ENCODE measurements around the gene TTYH2.

TTYH2 gene

GRCh38 chr17:74290340-74290739, 77.0 kb downstream of the TTYH2 start:
- DNase-seq (ENCODE audit: low spot score) = no peak

GRCh38 chr17:74292495-74292894, 79.1 kb downstream of the TTYH2 start:
- no peak for DNase-seq (ENCODE audit: low spot score)

DNA sequence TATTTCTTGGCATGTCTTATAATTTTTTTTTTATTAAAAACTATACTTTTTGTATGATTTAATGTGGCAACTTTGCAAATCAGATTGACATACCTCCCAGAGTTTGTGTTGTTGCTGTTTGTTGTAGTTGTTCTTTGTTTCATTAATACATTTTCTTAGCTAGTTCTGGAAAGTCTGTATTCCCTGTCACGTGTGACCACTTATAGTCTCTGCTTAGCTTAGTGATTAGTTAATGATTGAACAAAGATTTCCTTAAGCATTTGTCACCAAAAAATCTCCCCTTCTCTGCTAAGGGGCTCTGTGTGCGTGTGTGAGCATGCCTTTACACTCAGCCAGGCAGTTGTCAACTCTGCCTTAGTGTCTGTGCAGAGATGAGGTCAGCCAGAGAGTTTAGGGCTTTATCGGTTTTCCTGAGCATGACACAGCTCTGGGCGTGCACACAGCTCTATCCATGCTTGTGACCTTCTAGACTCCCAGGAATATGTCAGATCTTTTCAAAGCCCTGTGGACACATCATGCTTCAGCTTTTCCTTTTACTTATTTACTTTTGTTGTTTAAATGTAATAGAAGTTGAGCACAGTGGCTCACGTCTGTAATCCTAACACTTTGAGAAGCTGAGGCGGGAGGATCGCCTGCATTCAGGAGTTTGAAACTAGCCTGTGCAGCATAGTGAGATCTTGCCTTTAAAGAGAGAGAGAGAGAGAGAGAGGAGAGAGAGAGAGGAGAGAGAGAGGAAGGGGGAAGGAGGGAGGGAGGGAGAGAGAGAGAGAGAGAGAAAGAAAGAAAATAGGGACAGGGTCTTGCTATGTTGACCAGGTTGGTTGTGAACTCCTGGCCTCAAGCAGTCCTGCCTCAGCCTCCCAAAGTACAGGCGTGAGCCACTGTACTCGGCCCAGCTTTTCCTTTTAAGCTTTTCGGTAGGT, 82.5 kb downstream of the TTYH2 start:
- DNase-seq (ENCODE audit: low spot score) = peak; percentile 22

DNA sequence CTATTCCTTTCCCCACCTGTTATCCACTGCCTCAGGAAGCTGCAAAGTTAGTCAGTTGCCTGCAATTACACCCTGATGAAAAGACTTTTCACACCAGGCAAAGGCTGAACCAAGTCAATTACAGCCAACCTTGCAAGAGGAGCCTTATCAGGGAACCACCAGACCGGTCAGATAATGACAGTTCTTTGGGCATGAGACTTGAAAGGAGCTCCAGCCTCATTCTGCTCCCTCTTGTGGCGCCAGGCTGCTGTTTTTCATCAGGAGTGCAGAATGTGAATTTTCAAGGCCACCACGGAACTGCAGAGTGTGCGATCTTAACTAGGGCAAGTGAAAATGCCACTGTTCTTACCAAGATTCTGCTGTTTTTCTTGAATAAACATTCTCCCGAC, 83.2 kb downstream of the TTYH2 start:
- peak; percentile 57 for DNase-seq (ENCODE audit: low spot score)

- peak; percentile 78 for DNase-seq (ENCODE audit: low spot score)
Observed at GRCh38 chr17:74297941-74298340, 84.6 kb downstream of the TTYH2 start.

DNA sequence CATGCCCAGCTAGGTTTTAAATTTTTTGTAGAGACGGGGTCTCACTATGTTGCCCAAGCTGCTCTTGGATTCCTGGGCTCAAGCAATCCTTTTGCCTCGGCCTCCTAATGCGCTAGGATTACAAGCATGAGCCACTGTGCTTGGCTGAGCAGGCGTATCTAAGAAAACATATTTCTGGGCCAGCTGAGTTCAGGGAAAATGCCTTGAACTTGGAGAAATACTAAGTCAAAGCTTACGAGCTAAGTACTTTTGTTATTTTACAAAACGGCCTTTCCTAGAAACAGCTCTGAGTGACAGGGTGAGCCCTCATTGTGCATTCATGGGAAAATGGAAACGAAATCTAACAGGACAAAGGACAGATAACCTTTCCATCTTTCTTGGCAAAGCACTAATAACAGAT, 85.4 kb downstream of the TTYH2 start:
- DNase-seq (ENCODE audit: low spot score) = no peak

GRCh38 chr17:74299226-74300009, 86.0 kb downstream of the TTYH2 start:
- no peak for DNase-seq (ENCODE audit: low spot score)

DNA sequence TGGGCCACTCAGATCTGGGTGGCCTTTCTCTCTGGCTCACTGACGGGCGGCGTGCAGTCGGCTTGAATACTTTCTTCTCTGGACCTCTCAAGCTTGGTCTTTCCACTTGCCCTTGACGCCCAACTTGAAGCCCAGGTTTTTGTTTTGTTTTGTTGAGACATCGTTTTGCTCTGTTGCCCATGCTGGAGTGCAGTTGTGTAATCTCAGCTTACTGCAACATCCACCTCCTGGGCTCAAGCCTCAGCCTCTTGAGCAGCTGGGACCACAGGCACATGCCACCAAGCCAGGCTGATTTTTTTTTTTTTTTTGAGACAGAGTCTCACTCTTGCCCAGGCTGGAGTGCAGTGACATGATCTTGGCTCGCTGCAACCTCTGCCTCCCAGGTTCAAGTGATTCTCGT, 89.9 kb downstream of the TTYH2 start:
- DNase-seq (ENCODE audit: low spot score) = no peak

DNA sequence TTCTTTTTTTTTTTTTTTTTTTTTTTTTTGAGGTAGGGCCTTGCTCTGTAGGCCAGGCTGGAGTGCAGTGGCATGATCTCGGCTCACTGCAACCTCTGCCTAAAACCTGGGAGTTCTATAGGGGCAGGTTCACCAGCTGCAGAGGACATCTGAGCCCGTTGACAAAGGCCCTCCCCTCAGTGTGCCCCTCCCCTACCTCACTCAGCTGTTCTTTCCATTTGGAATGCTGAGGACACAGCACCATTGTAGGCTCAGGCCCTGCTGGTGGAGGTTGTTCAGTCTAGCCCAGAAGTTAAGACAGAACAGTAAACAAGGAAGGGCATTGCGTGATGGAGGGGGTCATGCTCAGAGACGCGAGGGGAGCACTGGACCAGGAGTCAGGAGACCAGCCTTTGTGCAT, 90.8 kb downstream of the TTYH2 start:
- no peak for DNase-seq (ENCODE audit: low spot score)

DNA sequence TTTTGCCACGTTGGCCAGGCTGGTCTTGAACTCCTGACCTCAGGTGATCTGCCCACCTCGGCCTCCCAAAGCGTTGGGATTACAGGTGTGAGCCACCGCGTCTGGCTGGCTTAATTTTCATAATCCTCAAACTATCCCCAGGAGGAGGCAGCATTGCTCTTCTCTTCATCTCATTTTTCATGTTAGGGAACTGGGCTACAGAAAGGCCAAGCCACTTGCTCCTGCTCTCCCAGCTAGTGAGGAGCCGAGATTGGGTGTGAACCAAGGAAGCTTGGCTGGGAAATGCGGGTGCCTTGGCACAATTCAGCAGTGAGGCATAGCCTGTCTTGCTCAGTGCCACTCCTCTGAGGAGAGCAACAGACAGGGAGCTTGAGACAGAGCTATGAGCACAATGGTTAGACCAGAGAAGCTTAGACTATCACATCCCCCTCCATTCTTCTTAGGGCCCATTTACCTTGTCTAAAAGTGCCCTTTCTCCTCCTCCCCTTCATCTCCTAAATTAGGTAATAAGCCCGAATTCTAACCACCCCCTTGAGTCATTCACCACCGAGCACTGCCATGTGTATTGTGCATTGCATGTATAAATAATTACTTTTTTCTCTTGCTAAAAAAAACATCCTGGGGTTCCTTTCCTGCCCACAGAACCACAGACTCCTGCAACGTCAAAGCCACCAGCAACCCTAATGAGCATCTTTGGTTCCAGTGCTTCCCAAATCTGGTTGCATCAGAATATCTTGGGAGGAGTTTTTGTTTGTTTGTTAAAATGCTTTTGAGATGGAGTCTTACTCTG, 92.7 kb downstream of the TTYH2 start:
- no peak for DNase-seq (ENCODE audit: low spot score)

- DNase-seq (ENCODE audit: low spot score) = no peak
Observed at GRCh38 chr17:74307984-74308773, 94.8 kb downstream of the TTYH2 start.

DNA sequence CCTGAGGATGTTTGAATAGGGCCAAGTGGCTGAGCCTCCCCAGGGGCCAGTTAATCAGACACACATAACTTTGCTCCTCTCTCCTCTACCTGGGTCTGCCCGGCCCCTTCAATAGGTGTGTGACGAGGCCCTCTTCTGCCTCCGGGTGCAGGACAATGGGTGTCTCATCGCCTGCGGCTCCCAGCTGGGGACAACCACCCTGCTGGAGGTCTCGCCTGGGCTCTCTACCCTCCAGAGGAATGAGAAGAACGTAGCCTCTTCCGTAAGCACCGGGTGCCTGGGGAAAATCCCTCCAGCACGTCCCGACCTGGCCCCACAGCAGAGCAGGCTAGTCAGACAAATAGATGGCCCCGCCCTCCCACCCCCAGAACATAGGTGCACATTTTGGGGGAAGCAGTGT, 96.5 kb downstream of the TTYH2 start:
- no peak for DNase-seq (ENCODE audit: low spot score)
